Activated B cell treated with CpG ODN at 0.5 μM for 24 hours (primary cell): ENCODE measurements around the gene HEATR5A. TPM values are rescaled to one million over a fixed set of nuclear protein-coding genes. Genes with fewer than 3 reads are reported as not detected.
"Not testable (repeated sequence)": the region's sequence is repeated elsewhere in the genome, so short reads cannot be mapped to it uniquely, and the experiment has no call there.

ENCODE experiments used
- ATAC-seq: fragments of 200-7000 bp; cut with Tn5 transposase; one replicate; pipeline ENCODE4 v1.10.0; 2021; ENCODE audit warnings: low read depth, mild to moderate bottlenecking, moderate library complexity
- CTCF ChIA-PET: fragments of 350-600 bp; sonication (Branson Sonifier 250); formaldehyde crosslinking; loops from one replicate; lab custom pipeline; 2021; ENCODE audit warnings: antibody characterized with exemption; lab: Charles Lee
- POLR2A ChIA-PET: fragments of 350-600 bp; sonication (Branson Sonifier 250); formaldehyde crosslinking; loops from one replicate; lab custom pipeline; 2021; ENCODE audit warnings: antibody characterized with exemption; lab: Charles Lee
- DNase-seq: peaks from one replicate; pipeline ENCODE4 v3.0.0; 2022
- H3K27ac Mint-ChIP-seq: one replicate; pipeline ENCODE4 v1.8.0; 2020; ENCODE audit warnings: mixed read lengths
- H3K27me3 Mint-ChIP-seq: one replicate; pipeline ENCODE4 v1.8.0; 2021; ENCODE audit warnings: mixed read lengths
- H3K36me3 Mint-ChIP-seq: one replicate; pipeline ENCODE4 v1.8.0; 2021; ENCODE audit warnings: low read depth, mixed read lengths
- H3K4me1 Mint-ChIP-seq: one replicate; pipeline ENCODE4 v1.8.0; 2021; ENCODE audit warnings: mixed read lengths
- H3K4me3 Mint-ChIP-seq: one replicate; pipeline ENCODE4 v1.8.0; 2020; ENCODE audit warnings: mild to moderate bottlenecking, mixed read lengths
- H3K9me3 Mint-ChIP-seq: one replicate; pipeline ENCODE4 v1.8.0; 2020; ENCODE audit warnings: mixed read lengths
- intact Hi-C: fragments of 100-400 bp; cut with micrococcal nuclease; formaldehyde crosslinking; loops from one replicate; pipeline ENCODE4 v1.15.1; 2024
- total RNA-seq: library from RNA; stranded (reverse); gene quantifications from 2 replicates; pipeline ENCODE4 v1.2.3, GENCODE V29; 2022
- TF ChIP-seq, protein P1 (sequence below): fragments of 200-600 bp; IDR thresholded peaks from one replicate; pipeline ENCODE4 v1.8.0; 2022; ENCODE audit warnings: antibody characterized with exemption, mild to moderate bottlenecking

Gene HEATR5A
- total RNA-seq, 1 donor from 2014 or later, result 13.2 TPM

DNA sequence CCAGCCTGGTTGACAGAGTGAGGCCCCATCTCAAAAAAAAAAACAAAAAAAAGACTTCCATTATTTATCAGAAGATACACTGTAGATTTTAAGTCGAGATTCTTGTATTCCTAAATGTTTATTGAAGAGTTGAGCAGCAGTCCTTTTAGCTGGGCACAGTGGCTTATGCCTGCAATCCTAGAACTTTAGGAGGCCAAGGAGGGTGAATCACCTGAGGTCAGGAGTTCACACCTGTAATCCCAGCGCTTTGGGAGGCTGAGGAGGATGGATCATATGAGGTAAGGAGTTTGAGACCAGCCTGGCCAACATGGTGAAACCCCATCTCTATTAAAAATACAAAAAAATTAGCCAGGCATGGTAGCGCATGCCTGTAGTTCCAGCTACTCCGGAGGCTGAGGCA lies 57.6 kb downstream of the HEATR5A start:
- Mint-ChIP-seq H3K36me3 (peaks cover 25% of the 10 kb centered on the region), H3K4me3 (no peak overlapping the region), H3K4me1 (no peaks in the 10 kb centered on the region), H3K9me3 (no peaks in the 10 kb centered on the region), H3K27me3 (no peaks in the 10 kb centered on the region), H3K27ac (no peak overlapping the region)
- POLR2A ChIA-PET, result interaction anchor here (0.6 to 0.7 kb wide), 4 partner anchors 14 to 612 kb away, joined by 3 to 7 read pairs (median 4); no protein-coding TSS in a partner anchor
- intact Hi-C loops, result no loop called here
- TF ChIP-seq, protein P1, sequence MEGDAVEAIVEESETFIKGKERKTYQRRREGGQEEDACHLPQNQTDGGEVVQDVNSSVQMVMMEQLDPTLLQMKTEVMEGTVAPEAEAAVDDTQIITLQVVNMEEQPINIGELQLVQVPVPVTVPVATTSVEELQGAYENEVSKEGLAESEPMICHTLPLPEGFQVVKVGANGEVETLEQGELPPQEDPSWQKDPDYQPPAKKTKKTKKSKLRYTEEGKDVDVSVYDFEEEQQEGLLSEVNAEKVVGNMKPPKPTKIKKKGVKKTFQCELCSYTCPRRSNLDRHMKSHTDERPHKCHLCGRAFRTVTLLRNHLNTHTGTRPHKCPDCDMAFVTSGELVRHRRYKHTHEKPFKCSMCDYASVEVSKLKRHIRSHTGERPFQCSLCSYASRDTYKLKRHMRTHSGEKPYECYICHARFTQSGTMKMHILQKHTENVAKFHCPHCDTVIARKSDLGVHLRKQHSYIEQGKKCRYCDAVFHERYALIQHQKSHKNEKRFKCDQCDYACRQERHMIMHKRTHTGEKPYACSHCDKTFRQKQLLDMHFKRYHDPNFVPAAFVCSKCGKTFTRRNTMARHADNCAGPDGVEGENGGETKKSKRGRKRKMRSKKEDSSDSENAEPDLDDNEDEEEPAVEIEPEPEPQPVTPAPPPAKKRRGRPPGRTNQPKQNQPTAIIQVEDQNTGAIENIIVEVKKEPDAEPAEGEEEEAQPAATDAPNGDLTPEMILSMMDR, result no peak
- ATAC-seq, result no peak
- no peak for DNase-seq
- CTCF ChIA-PET, result no interaction called here

DNA sequence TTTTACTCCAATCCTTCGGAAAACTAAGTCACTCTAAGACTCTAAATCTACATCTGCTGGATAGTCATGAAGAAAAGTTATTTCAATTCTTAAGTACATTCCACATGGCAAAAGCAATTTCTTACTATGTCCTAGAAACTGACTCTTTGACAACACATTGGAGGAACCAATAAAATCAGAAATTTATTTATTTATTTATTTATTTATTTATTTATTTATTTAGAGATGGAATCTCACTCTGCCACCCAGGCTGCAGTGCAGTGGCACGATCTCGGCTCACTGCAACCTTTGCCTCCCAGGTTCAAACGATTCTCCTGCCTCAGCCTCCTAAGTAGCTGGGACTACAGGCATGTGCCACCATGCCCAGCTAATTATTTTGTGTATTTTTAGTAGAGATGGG lies 58.6 kb downstream of the HEATR5A start:
- intact Hi-C loops, H3K4me1 Mint-ChIP-seq, H3K27ac Mint-ChIP-seq, H3K9me3 Mint-ChIP-seq, H3K4me3 Mint-ChIP-seq, DNase-seq, CTCF ChIA-PET, H3K27me3 Mint-ChIP-seq, POLR2A ChIA-PET, ATAC-seq: not testable (repeated sequence)
- H3K36me3 Mint-ChIP-seq, result peaks cover 28% of the 10 kb centered on the region

DNA sequence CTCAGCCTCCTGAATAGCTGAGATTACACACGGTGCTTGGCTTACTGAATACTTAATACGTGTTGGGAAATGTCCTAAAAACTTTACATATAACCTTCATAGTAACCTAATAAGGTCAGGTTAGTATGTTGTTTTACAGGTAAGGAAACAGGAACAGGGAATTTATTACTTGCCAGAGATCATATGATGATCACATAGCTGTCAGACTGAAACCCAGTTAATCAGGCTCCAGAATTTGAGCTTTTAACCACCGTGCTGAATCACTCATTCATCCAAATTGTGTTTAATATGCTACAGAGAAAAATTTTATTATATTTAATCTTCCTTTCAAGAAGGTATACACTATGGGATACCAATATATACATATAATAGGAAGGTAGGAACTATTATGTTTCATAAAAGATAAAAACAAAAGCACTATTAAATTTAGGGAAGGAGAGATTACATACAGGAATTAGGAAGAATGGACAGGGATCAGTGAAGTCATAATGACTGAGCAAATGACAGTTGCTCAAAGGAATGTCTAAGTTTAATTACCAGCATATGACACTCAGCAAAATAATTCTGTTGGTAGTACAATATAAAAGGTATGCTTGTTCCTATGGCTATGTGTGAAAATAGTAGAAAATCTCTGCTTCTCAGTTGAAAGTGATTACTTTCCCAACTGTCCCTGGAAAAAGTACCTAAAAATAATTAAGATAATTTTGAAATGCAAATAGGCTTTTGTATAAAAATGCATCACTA lies 59.3 kb downstream of the HEATR5A start:
- no peak overlapping the region for H3K4me3 Mint-ChIP-seq
- no peak overlapping the region for H3K27ac Mint-ChIP-seq
- TF ChIP-seq, protein P1, result no peak
- no peaks in the 10 kb centered on the region for H3K27me3 Mint-ChIP-seq
- intact Hi-C loops, result no loop called here
- H3K4me1 Mint-ChIP-seq, result peaks cover 5% of the 10 kb centered on the region
- no peak for ATAC-seq
- ChIA-PET POLR2A (no interaction called here), CTCF (no interaction called here)
- H3K9me3 Mint-ChIP-seq, result no peaks in the 10 kb centered on the region
- peaks cover 26% of the 10 kb centered on the region for H3K36me3 Mint-ChIP-seq
- no peak for DNase-seq

DNA sequence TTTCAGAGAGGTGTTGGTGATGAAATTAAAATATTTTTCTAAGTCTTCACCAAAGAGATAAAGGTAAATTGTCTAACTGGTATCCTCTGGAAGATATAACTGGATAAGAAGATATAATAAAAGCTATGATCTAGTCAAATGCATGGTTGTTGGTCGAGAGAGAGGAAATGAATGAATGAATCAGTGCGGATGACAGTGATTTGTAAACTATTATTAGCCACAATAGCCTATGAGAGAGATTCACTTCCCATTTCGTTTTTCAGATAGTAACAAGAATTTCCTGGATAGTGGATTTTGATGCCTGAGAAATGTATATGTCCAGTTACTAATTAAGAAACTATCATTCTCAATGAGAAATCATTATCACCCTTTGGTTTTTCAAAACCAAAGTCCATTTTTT lies 63.1 kb downstream of the HEATR5A start:
- intact Hi-C loops, result loop anchor here (2.0 to 10.0 kb wide), 5 partner anchors 185 to 982 kb away; no protein-coding TSS in a partner anchor
- H3K27ac Mint-ChIP-seq, result no peak overlapping the region
- no peaks in the 10 kb centered on the region for H3K9me3 Mint-ChIP-seq
- ATAC-seq, result no peak
- no peak for DNase-seq
- ChIA-PET CTCF (interaction anchor here (1.0 kb wide), 1 partner anchor 149 kb away, joined by 3 read pairs; no protein-coding TSS in a partner anchor), POLR2A (interaction anchor here (0.9 kb wide), 1 partner anchor 149 kb away, joined by 5 read pairs; the partner anchor contains the start of gene HECTD1)
- no peaks in the 10 kb centered on the region for H3K27me3 Mint-ChIP-seq
- H3K4me1 Mint-ChIP-seq, result peaks cover 15% of the 10 kb centered on the region
- TF ChIP-seq, protein P1, result no peak
- peaks cover 16% of the 10 kb centered on the region for H3K36me3 Mint-ChIP-seq
- no peak overlapping the region for H3K4me3 Mint-ChIP-seq

DNA sequence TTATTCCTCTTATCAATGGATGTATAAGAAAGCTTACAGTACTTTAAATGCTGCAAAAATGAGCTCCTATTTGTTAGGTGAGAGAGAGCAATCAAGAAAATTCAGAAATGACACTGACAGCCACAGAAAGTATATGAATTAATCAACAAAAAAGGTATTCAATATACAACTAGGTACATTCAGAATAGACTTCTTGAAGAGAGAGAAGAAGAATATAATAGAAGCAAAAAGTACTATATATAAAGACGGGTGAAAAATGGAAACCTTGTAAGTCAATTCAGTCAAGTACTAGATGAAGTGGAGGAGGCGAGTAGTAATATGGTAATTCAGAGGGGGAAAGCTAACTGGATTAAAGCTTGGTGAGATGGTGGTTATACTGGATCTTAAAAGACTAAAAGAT lies 74.3 kb downstream of the HEATR5A start:
- TF ChIP-seq, protein P1, result no peak
- ChIA-PET POLR2A (no interaction called here), CTCF (no interaction called here)
- no peaks in the 10 kb centered on the region for H3K4me1 Mint-ChIP-seq
- H3K27me3 Mint-ChIP-seq, result no peaks in the 10 kb centered on the region
- H3K36me3 Mint-ChIP-seq, result peaks cover 39% of the 10 kb centered on the region
- DNase-seq (no peak), ATAC-seq (no peak)
- no peaks in the 10 kb centered on the region for H3K9me3 Mint-ChIP-seq
- H3K4me3 Mint-ChIP-seq, result no peak overlapping the region
- intact Hi-C loops, result no loop called here
- H3K27ac Mint-ChIP-seq, result no peak overlapping the region
